WTC11 (cell line): ENCODE measurements around the gene SLC48A1.

Source experiments
- ARID4B ChIP-seq: sonication (generic); formaldehyde crosslinking; IDR thresholded peaks from 2 replicates; pipeline ENCODE4 v1.8.0; 2023; ENCODE audit warnings: missing genetic modification reagents, mild to moderate bottlenecking, borderline replicate concordance
- ATF1 ChIP-seq: sonication (generic); formaldehyde crosslinking; IDR thresholded peaks from 2 replicates; pipeline ENCODE4 v1.8.1; 2023; ENCODE audit warnings: mild to moderate bottlenecking, moderate library complexity, missing genetic modification reagents
- CREB1 ChIP-seq: sonication (generic); formaldehyde crosslinking; IDR thresholded peaks from 2 replicates; pipeline ENCODE4 v1.8.0; 2023; ENCODE audit warnings: mild to moderate bottlenecking, missing genetic modification reagents
- CREM ChIP-seq: sonication (generic); formaldehyde crosslinking; IDR thresholded peaks from 2 replicates; pipeline ENCODE4 v1.8.1; 2022; ENCODE audit warnings: mild to moderate bottlenecking, missing genetic modification reagents, moderate library complexity
- CTCF ChIP-seq: fragments of 200-600 bp; IDR thresholded peaks from 2 replicates; pipeline ENCODE4 v1.8.0; 2022; ENCODE audit warnings: antibody characterized with exemption
- ESRRA ChIP-seq: sonication (generic); formaldehyde crosslinking; IDR thresholded peaks from 2 replicates; pipeline ENCODE4 v1.8.1; 2022; ENCODE audit warnings: mild to moderate bottlenecking, missing genetic modification reagents, borderline replicate concordance
- IRF1 ChIP-seq: sonication (generic); formaldehyde crosslinking; IDR thresholded peaks from 2 replicates; pipeline ENCODE4 v1.8.0; 2023; ENCODE audit warnings: missing genetic modification reagents
- NFYB ChIP-seq: sonication (generic); formaldehyde crosslinking; conservative IDR thresholded peaks from 2 replicates; pipeline ENCODE4 v1.8.0; 2022; ENCODE audit warnings: low read depth, missing genetic modification reagents
- RORB ChIP-seq: fragments of 250-450 bp; sonication (Bioruptor Pico); IDR thresholded peaks from 2 replicates; pipeline ENCODE4 v1.9.0; 2021; ENCODE audit warnings: mild to moderate bottlenecking
- TCF7 ChIP-seq: sonication (generic); formaldehyde crosslinking; IDR thresholded peaks from 2 replicates; pipeline ENCODE4 v1.8.0; 2022; ENCODE audit warnings: mild to moderate bottlenecking, low read depth, missing genetic modification reagents, moderate library complexity
- USF2 ChIP-seq: sonication (generic); formaldehyde crosslinking; IDR thresholded peaks from 2 replicates; pipeline ENCODE4 v1.8.1; 2023; ENCODE audit warnings: mild to moderate bottlenecking, missing genetic modification reagents, moderate library complexity
- ZBTB43 ChIP-seq: sonication (generic); formaldehyde crosslinking; IDR thresholded peaks from 2 replicates; pipeline ENCODE4 v1.8.1; 2023; ENCODE audit warnings: mild to moderate bottlenecking, missing genetic modification reagents

- TF ChIP-seq ATF1 (CRISPR knock-in tag) (no peak), CTCF (no peak), IRF1 (no peak), USF2 (CRISPR knock-in tag) (no peak), NFYB (no peak), CREB1 (CRISPR knock-in tag) (no peak), TCF7 (CRISPR knock-in tag) (no peak), ZBTB43 (no peak), CREM (CRISPR knock-in tag) (no peak), RORB (CRISPR knock-in tag) (no peak), ARID4B (CRISPR knock-in tag) (no peak), ESRRA (no peak)
These were observed 37.4 kb upstream of the SLC48A1 start for GRCh38 chr12:47735649-47736048.
